WERI-Rb-1 (cell line): ENCODE measurements around the gene DPH7.
"Not testable (repeated sequence)": the region's sequence is repeated elsewhere in the genome, so short reads cannot be mapped to it uniquely, and the experiment has no call there.

ENCODE experiments used
- DNase-seq: peaks from one replicate; pipeline ENCODE4 v3.0.0-alpha.2; 2020
- H3K27ac ChIP-seq: fragments of 250-450 bp; sonication (Bioruptor Pico); 2 replicates; pipeline ENCODE4 v1.5.1; 2020; ENCODE audit warnings: mild to moderate bottlenecking, moderate library complexity
- H3K27me3 ChIP-seq: fragments of 250-450 bp; sonication (Bioruptor Pico); 2 replicates; pipeline ENCODE4 v1.5.1; 2021; ENCODE audit warnings: mild to moderate bottlenecking, low read depth, moderate library complexity; ENCODE audit not compliant: insufficient read depth, severe bottlenecking
- H3K36me3 ChIP-seq: fragments of 250-450 bp; sonication (Bioruptor Pico); 2 replicates; pipeline ENCODE4 v1.5.1; 2020; ENCODE audit warnings: mild to moderate bottlenecking, moderate library complexity
- H3K4me3 ChIP-seq: 2 replicates; pipeline ENCODE4 v1.5.1; 2011; ENCODE audit warnings: low read depth, mild to moderate bottlenecking, control low read depth, low read length
- H3K9me3 ChIP-seq: fragments of 250-450 bp; sonication (Bioruptor Pico); 2 replicates; pipeline ENCODE4 v1.5.1; 2021; ENCODE audit warnings: mild to moderate bottlenecking, moderate library complexity; ENCODE audit not compliant: severe bottlenecking
- TF ChIP-seq, protein P1 (sequence below): IDR thresholded peaks from 2 replicates; pipeline ENCODE4 v1.5.1; 2011; ENCODE audit warnings: low read depth, mild to moderate bottlenecking, control low read depth, inconsistent platforms, low read length

DPH7 gene

DNA sequence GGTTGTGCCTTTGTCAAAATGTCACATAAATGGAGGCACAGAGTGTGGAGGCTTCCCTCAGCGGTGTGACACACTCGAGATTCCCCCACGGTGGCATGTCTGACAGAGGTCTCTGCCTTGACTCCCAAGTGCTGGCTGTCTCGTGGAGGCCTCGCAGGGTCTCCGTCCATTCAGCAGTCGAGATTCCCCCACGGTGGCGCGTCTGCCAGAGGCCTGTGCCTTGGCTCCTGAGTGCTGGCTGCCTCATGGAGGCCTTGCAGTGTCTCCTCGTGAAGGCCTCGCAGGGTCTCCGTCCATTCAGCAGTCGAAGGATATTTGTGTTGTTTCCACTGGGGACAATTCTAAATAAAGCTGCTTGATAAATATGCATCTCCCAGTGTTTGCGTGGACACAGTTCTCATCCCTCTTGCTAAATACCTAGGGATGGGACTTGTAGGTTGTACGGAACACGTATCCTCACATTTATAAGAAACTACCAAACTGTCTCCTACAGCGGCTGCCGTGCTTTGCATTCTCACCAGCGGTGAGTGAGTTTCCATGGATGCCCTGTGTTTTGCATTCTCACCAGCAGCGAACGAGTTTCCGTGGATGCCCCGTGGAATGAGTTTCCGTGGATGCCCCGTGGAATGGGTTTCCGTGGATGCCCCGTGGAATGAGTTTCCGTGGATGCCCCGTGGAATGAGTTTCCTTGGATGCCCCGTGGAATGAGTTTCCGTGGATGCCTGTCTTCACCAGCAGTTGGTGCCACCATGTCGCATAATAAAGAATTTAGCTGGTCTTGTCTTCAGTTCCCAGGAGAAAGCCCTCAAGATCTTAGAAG lies 54.4 kb downstream of the DPH7 start:
- H3K4me3 ChIP-seq: no peak overlapping the region
- no peaks in the 10 kb centered on the region for H3K9me3 ChIP-seq
- no peaks in the 10 kb centered on the region for H3K27me3 ChIP-seq
- no peak overlapping the region for H3K27ac ChIP-seq
- no peaks in the 10 kb centered on the region for H3K36me3 ChIP-seq
- TF ChIP-seq, protein P1, sequence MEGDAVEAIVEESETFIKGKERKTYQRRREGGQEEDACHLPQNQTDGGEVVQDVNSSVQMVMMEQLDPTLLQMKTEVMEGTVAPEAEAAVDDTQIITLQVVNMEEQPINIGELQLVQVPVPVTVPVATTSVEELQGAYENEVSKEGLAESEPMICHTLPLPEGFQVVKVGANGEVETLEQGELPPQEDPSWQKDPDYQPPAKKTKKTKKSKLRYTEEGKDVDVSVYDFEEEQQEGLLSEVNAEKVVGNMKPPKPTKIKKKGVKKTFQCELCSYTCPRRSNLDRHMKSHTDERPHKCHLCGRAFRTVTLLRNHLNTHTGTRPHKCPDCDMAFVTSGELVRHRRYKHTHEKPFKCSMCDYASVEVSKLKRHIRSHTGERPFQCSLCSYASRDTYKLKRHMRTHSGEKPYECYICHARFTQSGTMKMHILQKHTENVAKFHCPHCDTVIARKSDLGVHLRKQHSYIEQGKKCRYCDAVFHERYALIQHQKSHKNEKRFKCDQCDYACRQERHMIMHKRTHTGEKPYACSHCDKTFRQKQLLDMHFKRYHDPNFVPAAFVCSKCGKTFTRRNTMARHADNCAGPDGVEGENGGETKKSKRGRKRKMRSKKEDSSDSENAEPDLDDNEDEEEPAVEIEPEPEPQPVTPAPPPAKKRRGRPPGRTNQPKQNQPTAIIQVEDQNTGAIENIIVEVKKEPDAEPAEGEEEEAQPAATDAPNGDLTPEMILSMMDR: no peak
- no peak for DNase-seq

DNA sequence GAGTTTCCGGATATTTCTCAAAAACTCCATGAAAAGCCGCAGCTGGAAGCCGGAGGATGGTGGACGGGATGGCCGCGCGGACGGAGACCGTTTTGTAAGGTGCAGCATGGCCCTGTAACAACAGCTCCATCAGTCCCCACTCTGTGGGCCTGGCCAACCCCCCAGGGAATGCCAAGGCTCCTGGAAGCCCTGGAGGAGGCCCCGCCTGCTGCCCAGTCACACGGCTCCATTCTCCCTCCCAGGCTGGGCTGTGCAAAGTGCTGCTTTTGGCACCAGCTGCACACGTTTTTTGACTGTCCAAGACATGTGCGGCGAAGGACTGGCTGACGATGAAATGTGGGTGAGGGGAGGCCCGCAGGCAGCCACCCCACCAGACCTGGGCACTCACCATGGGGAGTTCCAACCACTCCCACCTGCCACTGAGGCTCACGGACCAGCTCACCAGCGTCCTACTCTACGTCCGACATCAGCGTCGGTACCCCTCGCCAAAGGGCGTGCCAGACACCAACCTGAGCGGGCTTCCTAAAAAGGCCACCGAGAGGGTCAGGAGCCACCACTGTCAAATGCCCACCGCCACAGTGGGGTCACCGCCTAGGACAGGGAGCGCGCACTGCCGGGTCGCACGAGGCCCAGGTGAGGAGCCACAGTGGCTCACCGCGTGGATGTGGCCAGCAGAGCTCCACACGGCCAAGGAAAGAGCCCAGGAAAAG lies 55.8 kb downstream of the DPH7 start:
- no peak overlapping the region for H3K27ac ChIP-seq
- no peaks in the 10 kb centered on the region for H3K9me3 ChIP-seq
- no peak for DNase-seq
- TF ChIP-seq, protein P1: no peak
- H3K27me3 ChIP-seq: no peaks in the 10 kb centered on the region
- H3K4me3 ChIP-seq: no peak overlapping the region
- no peaks in the 10 kb centered on the region for H3K36me3 ChIP-seq

DNA sequence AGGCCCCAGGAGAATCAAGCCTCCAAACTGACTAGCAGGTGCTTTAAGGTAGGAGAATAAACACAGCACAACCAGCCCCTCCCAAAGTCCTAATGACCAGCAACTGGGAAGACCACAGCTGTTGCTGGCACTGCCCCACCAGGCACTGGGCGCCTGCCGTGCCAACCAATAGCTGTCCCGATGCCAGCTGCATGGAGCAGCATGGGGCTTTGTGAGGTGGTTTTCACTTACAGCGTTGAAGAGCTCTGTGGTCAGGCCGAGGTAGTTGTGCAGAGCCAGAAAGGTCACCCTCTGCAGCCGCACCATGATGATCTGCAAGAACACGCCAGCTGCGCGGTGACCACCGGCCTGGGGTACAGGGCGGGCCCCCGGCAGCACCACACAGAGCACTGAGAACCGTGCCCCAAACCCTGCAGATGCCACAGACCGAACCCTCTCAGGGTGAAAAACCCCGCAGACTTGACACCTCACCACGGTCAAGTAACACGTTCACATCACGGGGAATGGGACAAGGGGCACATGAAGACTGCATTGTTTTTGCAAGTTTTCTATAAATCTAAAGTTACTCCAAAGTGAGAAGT lies 57.2 kb downstream of the DPH7 start:
- Histone ChIP-seq H3K36me3 (no peaks in the 10 kb centered on the region), H3K27ac (no peak overlapping the region), H3K27me3 (no peaks in the 10 kb centered on the region), H3K4me3 (no peak overlapping the region), H3K9me3 (no peaks in the 10 kb centered on the region)
- no peak for DNase-seq
- TF ChIP-seq, protein P1: no peak

DNA sequence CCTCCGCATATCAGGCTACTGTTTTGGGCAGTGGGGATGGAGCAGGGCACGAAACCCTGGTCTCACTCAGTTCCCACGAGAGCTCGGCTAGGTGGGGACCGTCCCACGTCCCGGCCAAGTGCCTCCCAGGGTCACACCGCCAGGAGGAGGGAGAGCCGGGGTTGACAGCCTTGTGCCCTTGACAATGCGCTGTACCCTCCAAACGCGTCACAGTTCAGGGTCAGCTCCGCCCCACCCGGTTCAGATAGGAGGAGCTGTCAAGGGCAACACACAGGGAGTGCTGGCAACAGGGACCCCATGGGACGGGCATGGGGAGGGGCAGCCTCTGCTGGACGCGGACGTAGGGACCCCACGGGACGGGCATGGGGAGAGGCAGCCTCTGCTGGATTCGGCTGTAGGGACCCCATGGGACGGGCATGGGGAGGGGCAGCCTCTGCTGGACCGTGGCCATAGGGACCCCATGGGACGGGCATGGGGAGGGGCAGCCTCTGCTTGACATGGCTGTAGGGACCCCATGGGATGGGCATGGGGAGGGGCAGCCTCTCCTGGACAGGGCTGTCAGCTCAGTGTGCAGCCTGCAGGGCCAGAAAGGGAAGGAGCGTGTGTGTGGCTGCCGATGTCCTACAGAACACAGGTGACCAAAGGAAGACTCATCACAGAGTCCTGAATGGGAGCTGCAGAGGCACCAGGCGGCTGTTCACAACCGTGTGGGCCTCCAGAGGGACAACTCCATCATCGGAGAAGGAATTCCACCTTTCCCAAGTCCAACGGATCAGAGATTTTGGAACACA lies 57.9 kb downstream of the DPH7 start:
- H3K36me3 ChIP-seq: no peaks in the 10 kb centered on the region
- H3K4me3 ChIP-seq: no peak overlapping the region
- H3K9me3 ChIP-seq: no peaks in the 10 kb centered on the region
- no peak for DNase-seq
- H3K27me3 ChIP-seq: no peaks in the 10 kb centered on the region
- TF ChIP-seq, protein P1: no peak
- no peak overlapping the region for H3K27ac ChIP-seq

DNA sequence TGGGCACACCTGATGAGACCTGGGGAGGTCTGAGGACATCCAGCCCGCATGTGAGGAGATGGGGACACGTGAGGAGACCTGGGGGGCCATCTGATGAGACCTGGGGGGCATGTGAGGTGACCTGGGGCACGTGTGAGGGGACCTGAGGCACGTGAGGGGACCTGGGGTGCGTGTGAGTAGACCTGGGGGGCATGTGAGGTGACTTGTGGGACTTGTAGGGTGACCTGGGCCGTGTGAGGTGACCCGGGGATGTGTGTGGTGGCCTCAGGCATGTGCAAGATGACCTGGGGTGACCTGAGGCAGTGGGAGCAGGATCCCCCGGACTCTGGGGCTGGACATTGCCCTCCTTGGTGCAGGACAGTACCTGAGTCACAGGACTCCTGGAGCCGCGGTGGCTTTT lies 59.2 kb downstream of the DPH7 start:
- DNase-seq: no peak
- H3K36me3 ChIP-seq: no peaks in the 10 kb centered on the region
- no peaks in the 10 kb centered on the region for H3K9me3 ChIP-seq
- H3K27ac ChIP-seq: no peak overlapping the region
- H3K4me3 ChIP-seq: no peak overlapping the region
- TF ChIP-seq, protein P1: no peak
- H3K27me3 ChIP-seq: no peaks in the 10 kb centered on the region

DNA sequence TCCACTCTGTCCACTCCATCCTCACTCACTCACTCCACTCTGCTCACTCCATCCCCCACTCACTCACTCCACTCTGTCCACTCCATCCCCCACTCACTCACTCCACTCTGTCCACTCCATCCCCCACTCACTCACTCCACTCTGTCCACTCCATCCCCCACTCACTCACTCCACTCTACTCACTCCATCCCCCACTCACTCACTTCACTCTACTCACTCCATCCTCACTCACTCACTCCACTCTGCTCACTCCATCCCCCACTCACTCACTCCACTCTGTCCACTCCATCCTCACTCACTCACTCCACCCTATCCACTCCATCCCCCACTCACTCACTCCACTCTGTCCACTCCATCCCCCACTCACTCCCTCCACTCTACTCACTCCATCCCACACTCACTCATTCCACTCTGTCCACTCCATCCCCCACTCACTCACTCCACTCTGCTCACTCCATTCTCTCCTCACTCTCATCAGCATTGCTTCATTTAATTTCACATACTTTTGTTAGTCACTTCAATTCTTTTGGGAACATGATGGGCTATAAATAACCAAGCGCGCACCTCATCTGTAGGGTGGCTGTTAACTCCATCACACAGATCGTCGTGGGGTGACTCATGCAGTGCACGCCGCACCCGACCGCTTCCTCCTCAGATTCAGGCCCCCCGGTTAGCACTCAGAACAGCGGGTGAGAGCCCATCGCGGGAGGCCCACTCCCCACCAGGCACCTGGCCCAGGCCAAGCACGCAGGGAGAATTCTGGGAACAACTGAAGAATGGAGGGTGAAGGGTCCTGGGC lies 59.9 kb downstream of the DPH7 start:
- H3K9me3 ChIP-seq, H3K4me3 ChIP-seq, H3K36me3 ChIP-seq, H3K27ac ChIP-seq, H3K27me3 ChIP-seq, DNase-seq: not testable (repeated sequence)
